Muscle layer of colon (tissue), 2 donors: ENCODE data around the gene C22orf23.

ENCODE experiments used
- H3K27ac ChIP-seq: one replicate; pipeline ENCODE4 v1.7.0; 2013; ENCODE audit warnings: low read depth, mild to moderate bottlenecking, low read length, moderate library complexity
- H3K27me3 ChIP-seq, 2 donors: one replicate each; pipeline ENCODE4 v1.7.0; 2013; ENCODE audit warnings: low read length in 2 of 2, mild to moderate bottlenecking in 2 of 2; ENCODE audit not compliant: insufficient read depth in 2 of 2, control insufficient read depth in 1 of 2
- H3K36me3 ChIP-seq: one replicate; pipeline ENCODE4 v1.7.0; 2013; ENCODE audit warnings: mild to moderate bottlenecking, low read length; ENCODE audit not compliant: insufficient read depth
- H3K4me1 ChIP-seq: one replicate; pipeline ENCODE4 v1.7.0; 2013; ENCODE audit warnings: mild to moderate bottlenecking, low read length; ENCODE audit not compliant: insufficient read depth
- H3K4me3 ChIP-seq, 2 donors: one replicate each; pipeline ENCODE4 v1.7.0; 2013; ENCODE audit warnings: low read length in 2 of 2, low read depth in 1 of 2, mild to moderate bottlenecking in 1 of 2, moderate library complexity in 1 of 2
- H3K9ac ChIP-seq: one replicate; pipeline ENCODE4 v1.7.0; 2013; ENCODE audit warnings: low read length
- H3K9me3 ChIP-seq: one replicate; pipeline ENCODE4 v1.7.0; 2013; ENCODE audit warnings: mild to moderate bottlenecking, low read length
- donor health status: abdominal sarcoma.
- donor health status: Adenocarcinoma of cecum.

Gene C22orf23

GRCh38 chr22:37990301-37990700 lies 36.9 kb upstream of the C22orf23 start:
- H3K9me3 ChIP-seq: no peaks in the 10 kb centered on the region
- no peak overlapping the region for H3K27ac ChIP-seq
- no peaks in the 10 kb centered on the region for H3K27me3 ChIP-seq
- H3K4me1 ChIP-seq: no peaks in the 10 kb centered on the region
- H3K9ac ChIP-seq: no peak overlapping the region
- no peak overlapping the region for H3K4me3 ChIP-seq
- no peaks in the 10 kb centered on the region for H3K36me3 ChIP-seq

- H3K36me3 ChIP-seq: no peaks in the 10 kb centered on the region
- no peak overlapping the region for H3K4me3 ChIP-seq
- H3K4me1 ChIP-seq: no peaks in the 10 kb centered on the region
- H3K27me3 ChIP-seq: no peaks in the 10 kb centered on the region
- no peaks in the 10 kb centered on the region for H3K9me3 ChIP-seq
- H3K27ac ChIP-seq: no peak overlapping the region
- no peak overlapping the region for H3K9ac ChIP-seq
These were observed 36.0 kb upstream of the C22orf23 start for GRCh38 chr22:37989146-37990045.

GRCh38 chr22:37986371-37986770 lies 33.0 kb upstream of the C22orf23 start:
- Histone ChIP-seq H3K27ac (no peak overlapping the region), H3K4me1 (no peaks in the 10 kb centered on the region), H3K9ac (no peak overlapping the region), H3K27me3 (no peaks in the 10 kb centered on the region), H3K36me3 (no peaks in the 10 kb centered on the region), H3K9me3 (no peaks in the 10 kb centered on the region), H3K4me3 (no peak overlapping the region)

- no peaks in the 10 kb centered on the region for H3K27me3 ChIP-seq
These were observed 32.4 kb upstream of the C22orf23 start for GRCh38 chr22:37985751-37986281.

GRCh38 chr22:37985050-37985585 lies 31.7 kb upstream of the C22orf23 start:
- Histone ChIP-seq H3K27ac (no peak overlapping the region), H3K9me3 (no peaks in the 10 kb centered on the region), H3K4me3 (no peak overlapping the region), H3K27me3 (no peaks in the 10 kb centered on the region), H3K9ac (no peak overlapping the region), H3K4me1 (no peaks in the 10 kb centered on the region), H3K36me3 (no peaks in the 10 kb centered on the region)

More at GRCh38 chr22:37985751-37986281, 32.4 kb upstream of the C22orf23 start:
- no peak overlapping the region for H3K9ac ChIP-seq
- no peak overlapping the region for H3K27ac ChIP-seq
- H3K36me3 ChIP-seq: no peaks in the 10 kb centered on the region
- no peak overlapping the region for H3K4me3 ChIP-seq
- H3K4me1 ChIP-seq: no peaks in the 10 kb centered on the region
- H3K9me3 ChIP-seq: no peaks in the 10 kb centered on the region

GRCh38 chr22:37983860-37984791 lies 30.7 kb upstream of the C22orf23 start, which contains the start of gene SOX10:
TSS of gene SOX10 (minus strand) at chr22:37984555. CDS start at chr22:37983784, 771 bp downstream.
- Histone ChIP-seq H3K36me3 (no peaks in the 10 kb centered on the region), H3K4me3 (no peak within 1 kb of the TSS), H3K27ac (no peak within 1 kb of the TSS), H3K4me1 (no peaks in the 10 kb centered on the region), H3K9ac (no peak within 1 kb of the TSS), H3K27me3 (no peaks in the 10 kb centered on the region), H3K9me3 (no peaks in the 10 kb centered on the region)

- Histone ChIP-seq H3K9ac (no peak overlapping the region), H3K27ac (no peak overlapping the region), H3K9me3 (no peaks in the 10 kb centered on the region), H3K4me3 (no peak overlapping the region), H3K36me3 (no peaks in the 10 kb centered on the region), H3K4me1 (no peaks in the 10 kb centered on the region), H3K27me3 (no peaks in the 10 kb centered on the region)
These were observed 29.8 kb upstream of the C22orf23 start for GRCh38 chr22:37982938-37983859.

- H3K9ac ChIP-seq: no peak overlapping the region
- no peaks in the 10 kb centered on the region for H3K9me3 ChIP-seq
- no peaks in the 10 kb centered on the region for H3K27me3 ChIP-seq
- no peak overlapping the region for H3K27ac ChIP-seq
- H3K4me1 ChIP-seq: no peaks in the 10 kb centered on the region
- H3K36me3 ChIP-seq: no peaks in the 10 kb centered on the region
- H3K4me3 ChIP-seq: no peak overlapping the region
These were observed 28.9 kb upstream of the C22orf23 start for GRCh38 chr22:37982151-37982785.

- H3K4me3 ChIP-seq: no peak overlapping the region
- no peak overlapping the region for H3K9ac ChIP-seq
- peaks cover 3% of the 10 kb centered on the region for H3K36me3 ChIP-seq
- no peaks in the 10 kb centered on the region for H3K4me1 ChIP-seq
- no peaks in the 10 kb centered on the region for H3K27me3 ChIP-seq
- no peak overlapping the region for H3K27ac ChIP-seq
- no peaks in the 10 kb centered on the region for H3K9me3 ChIP-seq
These were observed 28.0 kb upstream of the C22orf23 start for GRCh38 chr22:37981282-37982011.
